Type B pancreatic cell (in vitro differentiated cells): ENCODE data around the gene TMBIM4. TPM values are rescaled to one million over a fixed set of nuclear protein-coding genes. Genes with fewer than 3 reads are reported as not detected.

Source experiments
- DNase-seq: peaks from one replicate; pipeline ENCODE4 v3.0.0; 2021; ENCODE audit warnings: mixed read lengths; ENCODE audit not compliant: unreplicated experiment; ENCODE audit errors: extremely low spot score
- H3K27ac Mint-ChIP-seq: 2 replicates; pipeline ENCODE4 v1.8.0; 2021; ENCODE audit warnings: mild to moderate bottlenecking, mixed read lengths
- H3K27me3 Mint-ChIP-seq: 2 replicates; pipeline ENCODE4 v1.8.0; 2021; ENCODE audit warnings: mixed read lengths
- H3K36me3 Mint-ChIP-seq: 2 replicates; pipeline ENCODE4 v1.8.0; 2021; ENCODE audit warnings: mixed read lengths
- H3K4me1 Mint-ChIP-seq: one replicate; pipeline ENCODE4 v1.8.0; 2021; ENCODE audit warnings: mixed read lengths; ENCODE audit not compliant: unreplicated experiment
- H3K4me3 Mint-ChIP-seq: 2 replicates; pipeline ENCODE4 v1.8.0; 2021; ENCODE audit warnings: mild to moderate bottlenecking, mixed read lengths
- H3K9me3 Mint-ChIP-seq: 2 replicates; pipeline ENCODE4 v1.8.0; 2021; ENCODE audit warnings: mixed read lengths
- CTCF ChIP-seq: fragments of 200-600 bp; sonication (generic); conservative IDR thresholded peaks from 2 replicates; pipeline ENCODE4 v1.5.0; 2021; ENCODE audit warnings: antibody characterized with exemption, mild to moderate bottlenecking
- total RNA-seq: library from RNA; stranded (reverse); gene quantifications from 2 replicates; pipeline ENCODE4 v1.2.1, GENCODE V29; 2021; ENCODE audit warnings: low replicate concordance

The TMBIM4 gene
- total RNA-seq, 1 donor from 2014 or later = 37.4 TPM

- Mint-ChIP-seq H3K36me3 (no peaks in the 10 kb centered on the region), H3K9me3 (no peaks in the 10 kb centered on the region), H3K4me1 (no peaks in the 10 kb centered on the region), H3K27me3 (peaks cover 48% of the 10 kb centered on the region), H3K27ac (no peak overlapping the region), H3K4me3 (no peak overlapping the region)
- TF ChIP-seq CTCF = no peak
- no peak for DNase-seq
Observed at GRCh38 chr12:66195242-66195641, 25.4 kb upstream of the TMBIM4 start.

DNA sequence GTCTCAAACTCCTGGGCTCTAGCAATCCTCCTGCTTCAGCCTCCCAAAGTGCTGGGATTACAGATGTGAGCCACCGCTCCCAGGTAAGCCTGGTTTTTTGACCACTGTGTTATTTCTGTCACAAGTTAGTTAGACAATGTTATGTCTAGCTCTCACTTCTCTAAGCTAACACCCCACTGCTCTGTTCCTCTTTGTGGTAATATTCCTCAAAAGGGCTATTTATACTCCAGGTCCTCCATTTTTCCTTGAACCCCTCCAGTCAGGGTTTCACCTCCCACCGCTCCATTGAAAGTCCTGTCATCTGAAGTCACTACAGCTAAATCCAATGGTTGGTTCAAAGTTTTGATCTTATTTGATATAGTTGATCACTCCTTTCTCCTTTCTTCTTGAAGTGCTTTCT is 24.3 kb upstream of the TMBIM4 start:
- DNase-seq = no peak
- Mint-ChIP-seq H3K4me3 (no peak overlapping the region), H3K9me3 (no peaks in the 10 kb centered on the region), H3K4me1 (no peaks in the 10 kb centered on the region), H3K27ac (no peak overlapping the region), H3K36me3 (no peaks in the 10 kb centered on the region), H3K27me3 (peaks cover 56% of the 10 kb centered on the region)
- TF ChIP-seq CTCF = no peak

DNA sequence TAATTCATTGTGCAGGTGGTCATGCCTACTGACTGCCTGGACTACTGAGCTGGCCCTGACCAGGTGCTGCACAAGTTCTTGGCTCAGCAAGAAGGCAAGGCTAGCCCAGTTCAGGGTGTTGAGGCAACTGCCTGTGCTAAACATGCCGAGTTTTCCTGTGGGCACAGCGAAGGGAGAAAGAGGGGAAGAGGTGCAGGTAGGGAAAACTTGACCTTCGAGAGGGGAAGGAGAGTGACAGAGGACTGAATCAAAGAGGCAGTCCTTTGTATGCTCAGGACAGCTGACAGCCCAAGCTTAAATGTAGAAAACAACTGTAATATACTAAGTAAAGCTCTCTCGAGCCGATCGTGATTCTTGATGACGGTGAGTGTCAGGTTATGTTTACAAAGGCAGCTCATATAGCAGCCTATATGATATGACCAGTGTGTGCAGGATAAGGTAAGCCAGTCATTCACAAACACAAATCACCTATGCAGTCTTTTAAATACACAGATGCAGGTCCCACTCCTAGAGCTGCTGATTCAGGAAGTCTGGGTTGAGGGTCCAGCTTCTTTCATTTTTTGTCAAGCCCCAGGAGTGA is 21.8 kb upstream of the TMBIM4 start:
- no peak for TF ChIP-seq CTCF
- Mint-ChIP-seq H3K27ac (no peak overlapping the region), H3K9me3 (no peaks in the 10 kb centered on the region), H3K4me3 (no peak overlapping the region), H3K36me3 (no peaks in the 10 kb centered on the region), H3K27me3 (peaks cover 72% of the 10 kb centered on the region), H3K4me1 (no peaks in the 10 kb centered on the region)
- no peak for DNase-seq

DNA sequence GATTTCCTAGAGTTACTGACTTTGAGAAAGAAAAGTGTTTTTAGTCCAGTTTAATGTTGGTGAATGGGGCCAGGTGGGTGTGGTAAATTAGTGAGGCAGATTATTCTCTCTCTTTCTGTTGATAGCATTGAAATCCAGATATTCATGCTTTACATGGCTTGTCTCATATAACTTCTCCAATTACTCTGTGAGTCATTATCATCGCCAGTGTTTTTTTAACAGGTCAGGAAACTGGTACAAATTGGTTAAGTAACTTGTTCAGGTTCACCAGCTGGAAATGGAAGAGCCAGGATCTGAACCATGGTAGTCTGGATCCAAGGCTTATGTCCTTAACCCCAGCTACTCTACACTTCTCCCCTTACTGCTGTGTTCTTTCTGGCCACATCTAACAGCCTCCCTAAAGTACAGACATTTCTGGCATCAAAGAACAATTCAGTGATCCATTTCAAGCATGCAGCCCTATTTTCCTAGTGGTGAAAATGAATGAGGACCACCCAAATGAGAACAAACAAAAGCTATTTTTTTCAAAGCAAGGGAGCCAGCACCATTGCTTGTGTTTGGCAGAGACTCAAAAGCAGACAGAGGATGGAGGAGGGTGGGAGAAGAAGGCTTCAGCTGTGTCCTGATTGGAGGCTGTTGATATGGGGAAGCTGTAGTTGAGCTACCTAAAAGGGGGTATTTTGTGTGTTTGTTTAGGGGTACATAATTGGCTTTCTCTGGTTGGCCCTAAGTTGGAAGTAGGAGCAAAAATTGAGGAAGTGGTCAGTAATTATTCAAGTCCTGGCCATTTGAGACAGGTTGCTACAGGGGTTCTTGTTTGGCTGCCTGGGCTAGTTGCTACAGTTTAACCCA is 20.9 kb upstream of the TMBIM4 start:
- Mint-ChIP-seq H3K9me3 (no peaks in the 10 kb centered on the region), H3K27ac (no peak overlapping the region), H3K27me3 (peaks cover 76% of the 10 kb centered on the region), H3K4me1 (no peaks in the 10 kb centered on the region), H3K36me3 (no peaks in the 10 kb centered on the region), H3K4me3 (no peak overlapping the region)
- TF ChIP-seq CTCF = no peak
- DNase-seq = no peak

DNA sequence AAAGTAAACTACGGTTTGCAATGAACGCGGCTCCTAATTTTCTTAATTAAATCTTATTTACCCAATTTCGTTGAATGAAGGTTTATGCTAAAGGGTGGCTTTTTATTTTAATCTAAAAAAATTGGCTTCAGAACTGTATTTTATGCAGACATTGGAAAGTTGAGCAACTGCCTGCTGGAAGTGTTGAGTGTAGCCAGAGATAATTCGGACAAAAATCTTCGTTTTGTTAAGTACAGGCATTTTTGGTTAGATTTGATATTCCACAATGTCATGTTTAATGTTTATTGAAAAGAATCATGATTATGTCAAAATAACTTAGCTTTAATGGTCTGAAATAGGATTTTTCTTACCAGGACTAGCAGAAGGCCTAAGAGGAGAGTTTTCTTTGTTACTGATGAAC is 20.1 kb upstream of the TMBIM4 start:
- Mint-ChIP-seq H3K27ac (no peak overlapping the region), H3K36me3 (no peaks in the 10 kb centered on the region), H3K4me3 (no peak overlapping the region), H3K4me1 (no peaks in the 10 kb centered on the region), H3K27me3 (peaks cover 76% of the 10 kb centered on the region), H3K9me3 (no peaks in the 10 kb centered on the region)
- TF ChIP-seq CTCF = no peak
- DNase-seq = no peak
